Measurements from ENCODE around the gene EVL. TPM values are rescaled to one million over a fixed set of nuclear protein-coding genes. Genes with fewer than 3 reads are reported as not detected.

EVL gene
- total and polyA plus RNA-seq, 2 experiments from 2014 or later, result 65.3 to 116 TPM

DNA sequence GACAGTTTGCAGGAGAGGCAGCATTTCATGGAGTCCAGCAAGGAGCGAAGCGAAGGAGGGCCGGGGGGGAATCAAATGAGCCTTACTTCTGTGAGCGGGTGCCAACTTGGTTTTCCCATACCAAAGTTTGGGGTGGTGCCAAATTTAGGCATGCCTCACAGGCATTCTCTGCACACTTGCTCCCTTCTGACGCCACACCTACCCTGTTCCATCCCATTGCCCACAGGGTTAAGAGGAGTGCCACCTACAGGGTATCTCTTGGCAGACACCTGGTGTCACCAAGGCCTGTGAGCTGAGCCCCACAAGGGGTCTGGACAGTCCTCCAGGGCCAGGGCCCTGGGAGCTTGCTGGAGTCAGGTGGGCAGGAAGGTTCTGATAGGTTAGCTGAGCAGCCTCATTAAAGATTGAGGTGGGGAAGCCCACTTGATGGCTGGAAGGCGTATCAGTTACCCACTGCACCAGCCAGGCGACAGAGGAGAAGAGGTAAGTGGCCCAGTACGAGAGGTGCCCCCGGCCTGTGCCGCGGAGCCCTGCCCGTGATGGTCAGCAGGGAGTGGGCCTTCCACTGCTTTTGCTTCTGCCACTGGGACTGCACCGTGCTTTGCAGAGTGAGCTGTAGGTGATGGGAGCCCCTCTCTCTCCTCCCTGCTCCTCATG lies 49.0 kb downstream of the EVL start:
- no peak overlapping the region for H3K27ac ChIP-seq
- H3K27me3 ChIP-seq, result no peaks in the 10 kb centered on the region
- H3K4me1 ChIP-seq (ENCODE audit: low read depth), result peaks cover 10% of the 10 kb centered on the region
- TF ChIP-seq, protein P1, sequence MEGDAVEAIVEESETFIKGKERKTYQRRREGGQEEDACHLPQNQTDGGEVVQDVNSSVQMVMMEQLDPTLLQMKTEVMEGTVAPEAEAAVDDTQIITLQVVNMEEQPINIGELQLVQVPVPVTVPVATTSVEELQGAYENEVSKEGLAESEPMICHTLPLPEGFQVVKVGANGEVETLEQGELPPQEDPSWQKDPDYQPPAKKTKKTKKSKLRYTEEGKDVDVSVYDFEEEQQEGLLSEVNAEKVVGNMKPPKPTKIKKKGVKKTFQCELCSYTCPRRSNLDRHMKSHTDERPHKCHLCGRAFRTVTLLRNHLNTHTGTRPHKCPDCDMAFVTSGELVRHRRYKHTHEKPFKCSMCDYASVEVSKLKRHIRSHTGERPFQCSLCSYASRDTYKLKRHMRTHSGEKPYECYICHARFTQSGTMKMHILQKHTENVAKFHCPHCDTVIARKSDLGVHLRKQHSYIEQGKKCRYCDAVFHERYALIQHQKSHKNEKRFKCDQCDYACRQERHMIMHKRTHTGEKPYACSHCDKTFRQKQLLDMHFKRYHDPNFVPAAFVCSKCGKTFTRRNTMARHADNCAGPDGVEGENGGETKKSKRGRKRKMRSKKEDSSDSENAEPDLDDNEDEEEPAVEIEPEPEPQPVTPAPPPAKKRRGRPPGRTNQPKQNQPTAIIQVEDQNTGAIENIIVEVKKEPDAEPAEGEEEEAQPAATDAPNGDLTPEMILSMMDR (IDR thresholded peaks at IDR 0.05; ENCODE audit: low read depth, low read length), result no peak
- H3K36me3 ChIP-seq, result no peaks in the 10 kb centered on the region
- no peak overlapping the region for H3K4me3 ChIP-seq
- H3K9me3 ChIP-seq (ENCODE audit: low read depth), result no peaks in the 10 kb centered on the region
- no peak for DNase-seq (ENCODE audit: low read depth in 1 of 2, low spot score in 1 of 2)

DNA sequence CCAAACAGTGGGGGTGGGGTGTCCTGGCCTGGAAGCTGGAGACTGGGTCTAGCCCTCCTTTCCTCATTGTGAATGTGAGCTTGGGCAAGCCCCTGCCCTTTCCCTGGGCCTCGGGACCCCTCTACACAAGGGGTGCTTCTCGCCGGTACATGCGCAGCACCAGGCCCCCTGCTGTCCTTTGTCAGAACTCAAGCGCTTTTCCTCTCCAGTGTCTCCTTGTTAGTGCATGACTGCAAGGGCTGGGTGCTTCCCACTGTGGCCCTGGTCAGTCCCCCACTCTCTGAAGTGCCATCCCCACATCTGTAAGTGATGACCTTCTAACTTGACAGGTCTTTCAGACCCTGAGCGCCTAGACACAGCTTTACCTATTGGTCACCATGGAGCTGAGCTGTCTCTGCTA lies 50.0 kb downstream of the EVL start:
- DNase-seq (ENCODE audit: low read depth in 1 of 2, low spot score in 1 of 2), result no peak
- Histone ChIP-seq H3K36me3 (no peaks in the 10 kb centered on the region), H3K27me3 (no peaks in the 10 kb centered on the region), H3K9me3 (ENCODE audit: low read depth) (no peaks in the 10 kb centered on the region), H3K27ac (no peak overlapping the region), H3K4me3 (no peak overlapping the region), H3K4me1 (ENCODE audit: low read depth) (peaks cover 10% of the 10 kb centered on the region)
- TF ChIP-seq, protein P1 (IDR thresholded peaks at IDR 0.05; ENCODE audit: low read depth, low read length), result no peak

DNA sequence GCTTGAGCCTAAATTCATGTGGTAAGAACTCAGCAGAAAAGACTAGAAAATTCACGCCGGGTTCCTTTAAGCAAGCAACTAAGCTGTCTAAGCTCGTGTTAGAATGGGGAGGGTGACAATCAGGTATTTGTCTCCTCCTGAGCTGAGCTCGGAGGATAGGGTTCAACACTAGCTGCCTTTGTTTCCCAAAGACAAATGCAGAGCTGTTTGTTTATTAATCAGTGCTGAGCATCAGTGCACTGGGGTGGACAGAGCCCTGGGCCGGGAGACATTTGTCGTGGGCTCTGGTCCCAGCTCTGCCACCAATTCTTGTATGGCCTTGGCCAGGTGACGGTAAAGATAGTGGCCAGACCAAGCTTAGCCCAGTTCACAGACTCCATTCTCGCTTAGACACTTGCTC lies 50.5 kb downstream of the EVL start:
- TF ChIP-seq, protein P1 (IDR thresholded peaks at IDR 0.05; ENCODE audit: low read depth, low read length), result no peak
- Histone ChIP-seq H3K4me3 (no peak overlapping the region), H3K4me1 (ENCODE audit: low read depth) (peaks cover 10% of the 10 kb centered on the region), H3K27me3 (no peaks in the 10 kb centered on the region), H3K9me3 (ENCODE audit: low read depth) (no peaks in the 10 kb centered on the region), H3K27ac (no peak overlapping the region), H3K36me3 (no peaks in the 10 kb centered on the region)
- no peak for DNase-seq (ENCODE audit: low read depth in 1 of 2, low spot score in 1 of 2)

DNA sequence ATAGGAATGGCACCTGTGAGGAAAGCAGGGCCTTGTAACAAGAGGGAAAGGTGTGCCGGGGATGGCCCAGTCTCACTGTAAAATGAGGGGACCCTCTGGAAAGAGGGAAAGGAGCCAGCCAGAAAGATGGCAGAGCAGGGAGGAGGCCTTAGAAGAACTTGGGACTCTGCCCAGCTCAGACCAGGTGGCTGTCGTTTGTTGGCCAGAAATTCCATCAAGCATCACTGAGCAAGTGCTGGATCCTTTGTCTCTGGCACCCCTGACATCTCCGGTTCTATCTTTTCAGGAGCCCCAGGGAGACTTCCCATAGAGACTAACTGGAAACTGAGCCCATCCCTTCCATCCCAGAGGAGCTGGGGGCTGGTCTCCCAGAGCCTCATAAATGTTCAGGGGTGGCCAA lies 50.9 kb downstream of the EVL start:
- Histone ChIP-seq H3K9me3 (ENCODE audit: low read depth) (no peaks in the 10 kb centered on the region), H3K4me1 (ENCODE audit: low read depth) (peaks cover 10% of the 10 kb centered on the region), H3K4me3 (no peak overlapping the region), H3K27ac (no peak overlapping the region), H3K36me3 (no peaks in the 10 kb centered on the region), H3K27me3 (no peaks in the 10 kb centered on the region)
- no peak for DNase-seq (ENCODE audit: low read depth in 1 of 2, low spot score in 1 of 2)
- TF ChIP-seq, protein P1 (IDR thresholded peaks at IDR 0.05; ENCODE audit: low read depth, low read length), result no peak

DNA sequence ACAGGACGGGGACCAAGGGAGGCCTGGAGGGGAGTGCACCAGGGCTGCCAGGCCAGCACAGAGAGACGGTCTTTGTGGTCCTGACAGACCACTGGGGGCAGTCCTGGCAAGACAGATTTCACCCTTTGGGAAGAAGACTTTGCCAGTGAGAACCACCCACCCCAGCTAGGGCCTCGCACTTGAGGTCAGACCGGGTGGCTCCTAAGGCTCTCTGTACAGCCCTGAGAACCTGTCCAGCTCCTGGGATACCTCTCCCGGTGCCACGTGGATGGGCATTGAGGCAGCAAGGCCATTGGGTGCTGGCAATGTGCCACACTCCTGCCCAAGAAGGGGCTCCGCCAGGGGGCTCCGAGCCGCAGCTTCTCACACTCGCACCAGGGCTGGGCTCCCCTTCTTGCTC lies 51.8 kb downstream of the EVL start:
- no peak for DNase-seq (ENCODE audit: low read depth in 1 of 2, low spot score in 1 of 2)
- H3K9me3 ChIP-seq (ENCODE audit: low read depth), result no peaks in the 10 kb centered on the region
- TF ChIP-seq, protein P1 (IDR thresholded peaks at IDR 0.05; ENCODE audit: low read depth, low read length), result no peak
- no peaks in the 10 kb centered on the region for H3K27me3 ChIP-seq
- no peak overlapping the region for H3K4me3 ChIP-seq
- H3K4me1 ChIP-seq (ENCODE audit: low read depth), result peaks cover 3% of the 10 kb centered on the region
- H3K36me3 ChIP-seq, result no peaks in the 10 kb centered on the region
- no peak overlapping the region for H3K27ac ChIP-seq

Measured in cardiac muscle cell (in vitro differentiated cells and primary cell).